Measurements from ENCODE around the gene MAS1L.
"Not testable (repeated sequence)": the region's sequence is repeated elsewhere in the genome, so short reads cannot be mapped to it uniquely, and the experiment has no call there.

Gene MAS1L

DNA sequence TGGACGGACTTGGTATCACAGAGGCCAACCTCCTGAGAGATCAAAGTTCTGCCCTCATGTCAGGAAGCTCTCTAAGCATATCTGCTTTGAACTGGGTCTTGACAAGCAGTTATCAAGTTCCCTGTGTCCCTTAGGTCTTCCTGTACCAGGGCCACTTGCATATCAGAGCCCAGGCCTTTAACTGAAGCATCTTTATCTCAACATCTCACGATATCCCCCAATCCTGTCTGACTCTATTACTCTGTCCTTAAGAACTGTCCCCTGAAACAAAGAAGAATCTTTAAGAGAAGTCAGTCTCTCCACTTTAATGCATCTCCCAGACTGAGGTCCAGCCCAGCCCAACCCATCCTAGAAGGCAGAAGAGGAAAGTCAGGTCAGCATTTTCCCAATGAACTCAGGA is 8.2 kb downstream of the MAS1L start:
- DNase-seq (ENCODE audit: low spot score) = no peak

DNA sequence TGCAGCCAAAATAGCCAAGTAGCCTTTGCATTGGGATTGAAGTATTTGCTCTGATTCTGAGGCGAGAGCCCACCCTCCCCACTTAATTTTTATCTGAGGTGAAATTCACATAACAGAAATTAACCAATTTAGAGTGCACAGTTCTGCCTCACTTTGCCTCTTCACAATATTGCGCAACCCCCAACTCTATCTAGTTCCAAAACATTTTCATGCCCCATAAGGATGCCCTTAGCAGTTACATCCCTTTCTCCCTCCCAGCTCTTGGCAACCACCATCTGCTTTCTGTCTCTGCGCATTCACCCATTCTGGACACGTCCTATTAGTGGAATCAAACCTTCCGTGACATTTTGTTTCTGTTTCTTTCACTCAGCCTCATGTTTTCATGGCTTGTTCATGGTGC is 9.0 kb downstream of the MAS1L start:
- no peak for DNase-seq (ENCODE audit: low spot score)

DNA sequence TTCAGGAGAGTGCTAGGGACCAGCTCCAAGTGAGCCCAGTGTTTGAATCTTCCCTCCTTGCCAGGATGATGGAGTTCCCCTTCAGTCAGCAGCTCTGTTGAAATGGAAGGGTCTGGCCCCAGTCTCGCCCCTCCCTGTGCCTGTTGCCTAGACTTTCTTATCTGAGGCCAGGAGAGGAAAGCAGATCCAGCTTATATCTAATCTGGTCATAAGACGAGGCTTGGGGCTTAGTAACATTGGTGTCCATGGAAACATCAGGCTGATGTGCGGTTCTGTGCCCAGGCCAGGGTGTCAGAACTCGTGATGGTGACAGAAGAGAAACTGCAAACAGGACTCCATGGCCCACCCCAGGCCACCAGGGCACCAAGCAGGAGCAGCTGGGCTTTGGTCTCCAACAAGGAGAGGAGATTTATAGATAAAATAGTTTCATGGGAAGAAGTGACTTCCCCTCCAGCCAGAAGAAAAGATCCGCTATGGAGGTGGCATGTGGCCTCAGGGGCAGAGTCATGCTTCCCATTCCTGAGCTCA is 9.8 kb downstream of the MAS1L start:
- no peak for DNase-seq (ENCODE audit: low spot score)

DNA sequence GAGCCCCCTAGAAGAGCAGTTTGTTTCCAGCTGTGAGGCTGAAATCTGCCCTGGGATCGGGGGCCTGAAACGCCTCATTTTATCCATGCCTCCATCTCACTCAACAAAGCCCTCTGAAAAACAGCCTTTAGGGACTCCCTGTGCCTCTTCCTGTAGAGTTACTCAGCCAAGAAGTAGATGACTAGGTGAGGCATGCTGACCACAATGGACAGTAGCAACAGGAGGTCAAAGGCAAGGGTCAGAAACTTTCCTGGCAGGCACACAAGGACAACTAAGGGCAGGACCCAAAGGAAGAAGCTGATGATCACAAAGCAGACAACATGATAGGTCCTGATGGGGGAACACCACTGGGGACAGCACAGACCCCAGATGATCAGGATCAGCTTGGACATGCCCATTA is 12.8 kb downstream of the MAS1L start:
- no peak for DNase-seq (ENCODE audit: low spot score)

DNA sequence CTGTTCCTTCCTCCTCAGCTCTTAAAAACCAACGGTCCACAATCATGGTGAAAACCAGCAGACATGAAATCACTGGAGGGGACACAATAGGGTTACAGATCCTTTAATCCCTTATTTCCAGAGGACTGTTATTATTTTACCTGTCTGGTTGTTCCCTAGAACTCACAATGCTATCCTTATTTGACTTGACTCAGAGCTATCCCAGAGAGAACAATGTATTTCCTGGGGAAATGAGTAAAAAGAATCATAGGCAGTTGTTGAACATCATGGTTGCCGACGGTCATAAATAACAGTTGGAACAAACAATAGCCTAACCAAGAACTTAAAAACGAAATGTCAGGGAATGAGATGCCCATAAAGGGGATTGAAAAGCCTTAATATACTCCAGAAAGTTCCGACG is 21.5 kb downstream of the MAS1L start:
- DNase-seq (ENCODE audit: low spot score) = no peak

DNA sequence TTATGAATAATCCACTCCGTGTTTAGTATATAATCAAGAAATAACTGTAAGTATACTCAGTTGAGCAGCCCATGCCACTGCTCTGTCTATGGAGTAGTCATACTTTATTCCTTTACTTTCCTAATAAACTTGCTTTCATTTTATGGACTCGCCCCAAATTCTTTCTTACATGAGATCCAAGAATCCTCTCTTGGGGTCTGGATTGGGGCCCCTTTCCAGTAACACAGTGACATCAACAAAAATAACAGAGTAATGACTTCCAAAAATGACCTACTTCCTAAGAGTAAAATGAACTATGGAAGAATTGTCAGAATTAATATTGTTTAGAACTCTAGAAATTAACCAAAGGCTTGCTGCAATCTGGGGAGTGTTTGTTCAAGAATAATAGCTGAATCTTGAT is 22.0 kb downstream of the MAS1L start:
- DNase-seq (ENCODE audit: low spot score) = no peak

DNA sequence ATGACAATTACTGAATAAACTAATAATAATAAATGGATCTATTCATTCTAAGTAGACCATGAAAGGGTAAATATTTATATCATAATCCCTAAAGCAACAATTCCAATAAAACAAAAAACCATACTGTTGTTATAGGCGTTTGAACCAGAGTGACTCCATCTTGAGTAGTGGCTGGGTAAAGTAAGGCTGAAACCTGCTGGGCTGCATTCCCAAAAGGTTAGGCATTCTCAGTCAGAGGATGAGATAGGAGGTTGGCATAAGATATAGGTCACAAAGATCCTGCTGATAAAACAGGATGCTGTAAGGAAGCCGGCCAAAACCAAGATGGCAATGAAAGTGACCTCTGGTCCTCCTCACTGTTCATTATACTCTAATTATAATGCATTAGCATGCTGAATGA is 22.5 kb downstream of the MAS1L start:
- DNase-seq (ENCODE audit: low spot score) = no peak

DNA sequence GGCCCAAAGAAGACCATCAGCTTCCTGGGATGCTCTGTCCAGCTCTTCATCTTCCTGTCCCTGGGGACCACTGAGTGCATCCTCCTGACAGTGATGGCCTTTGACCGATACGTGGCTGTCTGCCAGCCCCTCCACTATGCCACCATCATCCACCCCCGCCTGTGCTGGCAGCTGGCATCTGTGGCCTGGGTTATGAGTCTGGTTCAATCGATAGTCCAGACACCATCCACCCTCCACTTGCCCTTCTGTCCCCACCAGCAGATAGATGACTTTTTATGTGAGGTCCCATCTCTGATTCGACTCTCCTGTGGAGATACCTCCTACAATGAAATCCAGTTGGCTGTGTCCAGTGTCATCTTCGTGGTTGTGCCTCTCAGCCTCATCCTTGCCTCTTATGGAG is 25.7 kb downstream of the MAS1L start:
- no peak for DNase-seq (ENCODE audit: low spot score)

DNA sequence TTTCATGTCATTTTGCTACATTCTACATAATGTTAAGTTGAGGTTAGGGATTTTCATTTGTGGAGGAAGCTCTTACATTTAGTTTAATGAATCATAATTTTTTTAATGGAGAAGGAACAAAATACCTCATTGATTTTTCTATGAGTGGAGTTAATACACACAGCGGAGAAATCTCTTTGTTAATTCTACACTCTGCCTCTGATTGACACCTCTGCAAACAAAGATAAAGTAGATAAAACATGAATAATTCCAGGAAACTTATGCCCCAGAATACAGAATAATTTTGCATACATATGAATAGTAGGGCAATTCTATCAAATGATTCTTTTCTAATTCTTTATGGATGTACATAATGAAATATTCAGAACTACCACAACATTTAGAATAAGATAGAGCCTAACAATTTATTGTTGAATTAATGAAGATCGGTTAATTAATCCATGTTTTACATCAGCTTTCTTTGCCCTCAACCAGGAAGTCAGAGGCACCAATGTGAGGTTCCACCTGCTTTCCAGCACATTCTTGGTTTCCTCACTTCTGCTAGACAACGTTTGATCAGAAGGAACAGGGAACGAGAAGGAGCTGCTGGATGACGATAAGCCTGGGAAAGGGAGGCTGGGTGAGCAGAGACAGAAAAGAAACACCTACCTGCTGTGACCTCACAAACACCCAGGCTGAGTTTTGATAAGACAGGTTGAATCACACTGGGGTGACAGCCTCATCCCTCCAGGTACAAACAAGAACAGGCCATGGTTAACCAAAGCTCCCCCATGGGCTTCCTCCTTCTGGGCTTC is 26.5 kb downstream of the MAS1L start:
- no peak for DNase-seq (ENCODE audit: low spot score)

DNA sequence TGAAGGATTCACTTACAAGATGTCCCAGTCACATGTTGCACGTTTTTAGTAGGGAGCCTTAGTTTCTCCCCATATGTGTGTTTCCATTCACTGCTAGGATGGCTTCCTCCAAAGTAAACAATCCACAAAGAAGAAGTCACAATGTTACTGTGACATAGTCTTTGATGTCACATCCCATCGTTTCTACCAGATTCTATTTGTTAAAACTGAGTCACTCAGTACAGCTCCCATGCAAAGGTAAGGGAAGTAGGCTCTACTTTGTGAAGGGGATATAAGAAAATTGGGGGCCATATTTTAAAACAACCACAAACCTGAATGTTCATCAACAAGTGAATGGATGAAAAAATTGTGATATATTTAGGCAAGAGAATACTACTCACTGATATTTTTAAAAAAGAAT is 30.8 kb downstream of the MAS1L start, which contains the start of the genes OR11A1 and OR2H1:
Gene OR11A1 (minus strand): TSS at position 101 of the 400 bp plus-strand sequence. CDS start 29,430 bp downstream, outside the sequence.
Gene OR2H1 (plus strand): TSS at position 185 of the 400 bp plus-strand sequence. CDS start 4,615 bp downstream, outside the sequence.
- no peak for DNase-seq (ENCODE audit: low spot score)

DNA sequence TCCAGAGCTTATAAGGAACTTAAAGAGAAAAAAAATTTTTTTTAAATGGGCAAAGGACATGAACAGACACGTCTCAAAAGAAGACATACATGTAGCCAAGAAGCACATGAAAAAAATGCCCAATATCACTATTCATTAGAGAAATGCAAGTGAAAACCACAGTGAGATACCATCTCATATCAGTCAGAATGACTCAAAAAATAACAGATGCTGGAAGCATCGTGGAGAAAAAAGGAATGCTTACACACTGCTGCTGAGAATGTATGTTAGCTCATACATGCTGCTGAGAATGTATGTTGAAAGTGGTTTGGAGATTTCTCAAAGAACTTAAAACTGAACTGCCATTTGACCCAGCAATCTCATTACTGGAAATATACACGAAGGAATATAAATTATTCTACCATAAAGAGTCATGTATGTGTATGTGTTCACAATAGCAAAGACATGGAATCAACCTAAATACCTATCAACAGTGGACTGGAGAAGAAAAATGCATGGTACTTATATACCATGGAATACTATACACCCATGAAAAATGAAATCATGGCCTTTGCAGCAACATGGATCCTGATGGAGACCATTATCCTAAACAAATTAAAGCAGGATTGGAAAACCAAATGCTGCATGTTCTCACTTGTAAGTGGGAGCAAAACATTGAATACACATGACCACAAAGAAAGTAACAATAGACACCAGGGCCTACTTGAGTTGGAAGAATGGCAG is 36.1 kb downstream of the MAS1L start:
- DNase-seq (ENCODE audit: low spot score) = no peak

DNA sequence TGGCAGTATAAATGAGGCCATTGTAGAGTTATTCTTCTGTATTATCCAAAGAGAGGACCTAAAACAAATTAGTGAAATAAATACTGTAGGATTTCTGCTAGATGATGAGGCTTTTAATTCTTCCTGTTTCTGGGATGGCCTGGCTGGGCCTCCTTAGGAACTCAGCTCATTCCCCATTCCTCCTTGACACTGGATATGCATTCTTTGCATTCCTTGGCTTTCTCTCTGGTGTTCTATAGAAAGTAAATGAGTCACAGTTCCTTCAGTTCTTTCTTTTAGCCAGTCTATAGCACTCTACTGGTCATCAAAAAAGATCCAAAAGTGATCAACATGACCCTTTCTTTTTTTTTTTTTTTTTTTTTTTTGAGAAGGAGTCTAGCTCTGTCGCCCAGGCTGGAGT is 40.1 kb downstream of the MAS1L start:
- DNase-seq (ENCODE audit: low spot score) = peak; percentile 67

DNA sequence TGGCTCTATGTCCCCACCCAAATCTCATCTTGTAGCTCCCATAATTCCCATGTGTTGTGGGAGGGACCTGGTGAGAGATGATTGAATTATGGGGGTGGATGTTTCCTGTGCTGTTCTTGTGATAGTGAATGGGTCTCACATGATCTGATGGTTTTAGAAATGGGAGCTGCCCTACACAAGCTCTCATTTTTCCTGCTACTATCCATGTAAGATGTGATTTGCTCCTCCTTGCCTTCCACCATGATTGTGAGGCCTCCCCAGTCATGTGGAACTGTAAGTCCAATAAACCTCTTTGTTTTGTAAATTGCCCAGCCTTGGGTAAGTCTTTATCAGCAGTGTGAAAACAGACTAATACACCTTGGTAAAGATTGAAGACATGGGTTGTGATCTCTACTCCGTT is 43.7 kb downstream of the MAS1L start:
- DNase-seq (ENCODE audit: low spot score) = not testable (repeated sequence)

DNA sequence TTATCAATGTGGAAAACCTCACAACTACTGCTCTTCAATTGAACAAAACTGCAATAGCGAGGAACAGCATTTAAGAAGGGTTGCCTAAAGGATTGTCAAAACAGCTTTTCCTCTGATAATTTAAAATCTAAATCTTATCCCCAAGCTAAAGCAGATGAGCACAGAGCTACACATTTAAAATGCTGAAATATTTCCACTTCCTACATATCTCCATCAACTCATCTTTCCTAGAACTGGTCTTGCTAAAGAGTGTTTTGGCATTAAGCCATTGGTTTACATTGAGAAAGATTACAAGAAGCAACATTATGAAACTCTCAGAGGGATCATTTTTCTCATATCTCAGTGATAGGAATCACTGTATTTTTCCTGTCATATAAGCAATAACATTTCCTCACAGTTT is 45.0 kb downstream of the MAS1L start:
- DNase-seq (ENCODE audit: low spot score) = no peak

DNA sequence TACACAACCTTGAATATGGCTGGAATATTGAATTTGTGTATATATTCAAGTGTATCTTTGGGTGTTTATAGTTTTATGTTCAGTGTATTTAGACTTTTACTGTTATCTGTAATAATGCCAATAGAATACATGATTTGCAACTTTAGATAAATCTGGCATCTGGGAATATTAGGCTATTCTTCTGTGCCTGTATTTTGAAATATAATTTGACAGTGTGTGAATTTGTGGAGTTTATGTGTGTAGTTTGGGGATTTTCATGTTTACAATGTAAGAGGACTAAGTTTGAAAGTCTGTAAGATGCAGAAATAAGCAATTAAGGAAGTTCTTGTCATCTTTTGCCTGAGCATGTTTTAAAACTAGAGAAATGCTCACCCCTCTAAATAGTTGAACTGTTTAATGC is 48.8 kb downstream of the MAS1L start, which contains the start of gene OR10C1:
Gene OR10C1 (plus strand): TSS at position 301 of the 400 bp plus-strand sequence. CDS start 710 bp downstream, outside the sequence.
- DNase-seq (ENCODE audit: low spot score) = no peak

DNA sequence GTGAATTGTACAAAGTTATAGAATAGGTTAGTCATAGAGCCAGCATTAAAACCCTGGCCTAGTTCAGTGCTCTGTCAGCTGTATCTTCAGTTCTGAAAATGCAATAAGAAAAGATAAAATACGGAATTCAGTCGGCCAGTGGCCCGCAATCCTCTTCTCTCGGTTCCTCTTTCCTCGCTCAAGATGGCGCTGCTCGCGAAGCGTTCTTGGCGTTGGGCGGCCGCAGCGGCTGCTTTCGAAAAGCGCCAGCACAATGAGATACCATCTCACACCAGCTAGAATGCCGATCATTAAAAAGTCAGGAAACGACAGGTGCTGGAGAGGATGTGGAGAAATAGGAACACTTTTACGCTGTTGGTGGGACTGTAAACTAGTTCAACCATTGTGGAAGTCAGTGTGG is 51.0 kb downstream of the MAS1L start:
- not testable (repeated sequence) for DNase-seq (ENCODE audit: low spot score)

Data from iPS-NIHi11 (cell line).